Neural progenitor cell (in vitro differentiated cells): ENCODE data around the gene S100A3.

Source experiments
- CTCF ChIP-seq: fragments of 200-600 bp; sonication (generic); IDR thresholded peaks from 2 replicates; pipeline ENCODE4 v1.5.1; 2017; ENCODE audit warnings: antibody characterized with exemption, mild to moderate bottlenecking
- EZH2phosphoT487 ChIP-seq: fragments of 200-600 bp; sonication (generic); IDR thresholded peaks from 2 replicates; pipeline ENCODE4 v1.6.1; 2017; ENCODE audit warnings: antibody characterized with exemption

- TF ChIP-seq CTCF = no peak
- TF ChIP-seq EZH2phosphoT487 = no peak
Measured at GRCh38 chr1:153503766-153504165, 45.3 kb downstream of the S100A3 start.
